KBM-7 (cell line): ENCODE data around the gene HTT-AS.
"Not testable (repeated sequence)": the region's sequence is repeated elsewhere in the genome, so short reads cannot be mapped to it uniquely, and the experiment has no call there.

ENCODE experiments used
- DNase-seq: peaks from one replicate; pipeline ENCODE4 v3.0.0-alpha.2; 2015
- in situ Hi-C: fragments of 300-500 bp; cut with MboI; formaldehyde crosslinking; loops from 2 replicates; pipeline ENCODE4 v1.14.3; 2020; ENCODE audit warnings: low sequenced_read_pairs, low pct_unique_long_range_greater_than_20kb, mixed read lengths

Gene HTT-AS

GRCh38 chr4:3094701-3095100 is 20.4 kb upstream of the HTT-AS start:
- DNase-seq, in situ Hi-C loops: not testable (repeated sequence)

GRCh38 chr4:3091464-3091863 is 17.1 kb upstream of the HTT-AS start:
- in situ Hi-C loops, result no loop called here
- DNase-seq, result no peak

GRCh38 chr4:3087115-3087797 is 12.9 kb upstream of the HTT-AS start:
- no peak for DNase-seq
- in situ Hi-C loops, result no loop called here

- in situ Hi-C loops, result no loop called here
- DNase-seq, result no peak
Observed at GRCh38 chr4:3085948-3086670, 11.8 kb upstream of the HTT-AS start.

GRCh38 chr4:3083732-3084131 is 9.4 kb upstream of the HTT-AS start:
- in situ Hi-C loops, result no loop called here

GRCh38 chr4:3082925-3083515 is 8.7 kb upstream of the HTT-AS start:
- DNase-seq, result no peak
- in situ Hi-C loops, result no loop called here

More at GRCh38 chr4:3083732-3084131, 9.4 kb upstream of the HTT-AS start:
- DNase-seq, result no peak

- in situ Hi-C loops, result no loop called here
- peak; percentile 93 for DNase-seq
Observed at GRCh38 chr4:3079694-3080123, 5.4 kb upstream of the HTT-AS start.

- in situ Hi-C loops, result no loop called here
- DNase-seq, result peak; percentile 85
Observed at GRCh38 chr4:3077796-3078195, 3.5 kb upstream of the HTT-AS start.

- in situ Hi-C loops, result no loop called here
- no peak for DNase-seq
Observed at GRCh38 chr4:3075652-3075981, 1.3 kb upstream of the HTT-AS start.

GRCh38 chr4:3074846-3075651 is 711 bp upstream of the HTT-AS start:
- peak; percentile 93 for DNase-seq
- in situ Hi-C loops, result no loop called here

- DNase-seq, result peak; percentile 41
Observed at GRCh38 chr4:3073158-3074077, 920 bp downstream of the HTT-AS start.

GRCh38 chr4:3071811-3072210 is 2.5 kb downstream of the HTT-AS start:
- in situ Hi-C loops, result no loop called here
- no peak for DNase-seq

More at GRCh38 chr4:3073158-3074077, 920 bp downstream of the HTT-AS start:
- in situ Hi-C loops, result no loop called here

- in situ Hi-C loops, result no loop called here
- no peak for DNase-seq
Observed at GRCh38 chr4:3070709-3071500, 3.4 kb downstream of the HTT-AS start.

- in situ Hi-C loops, result no loop called here
- DNase-seq, result no peak
Observed at GRCh38 chr4:3069661-3070199, 4.6 kb downstream of the HTT-AS start.

- in situ Hi-C loops, result no loop called here
- DNase-seq, result no peak
Observed at GRCh38 chr4:3067473-3068001, 6.8 kb downstream of the HTT-AS start.

- no peak for DNase-seq
- in situ Hi-C loops, result no loop called here
Observed at GRCh38 chr4:3066836-3067400, 7.4 kb downstream of the HTT-AS start.

- DNase-seq, result no peak
- in situ Hi-C loops, result no loop called here
Observed at GRCh38 chr4:3065551-3065950, 8.8 kb downstream of the HTT-AS start.
